Endothelial cell of umbilical vein (primary cell): ENCODE data around the gene PTP4A1.

ENCODE experiments used
- CTCF ChIP-seq, 2 donors: IDR thresholded peaks; 1 replicate in 1 of 2; 2 replicates in 1 of 2; pipeline ENCODE4 v1.5.1; 2011; ENCODE audit warnings: low read length in 2 of 2, mild to moderate bottlenecking in 2 of 2, moderate library complexity in 2 of 2, control low read depth in 1 of 2, inconsistent platforms in 1 of 2, low read depth in 1 of 2; ENCODE audit not compliant: insufficient read depth in 1 of 2; ENCODE audit errors: extremely low read depth in 1 of 2
- MAX ChIP-seq: IDR thresholded peaks from 2 replicates; pipeline ENCODE4 v1.6.1; 2011; ENCODE audit not compliant: insufficient read depth, insufficient read length

GRCh38 chr6:63529498-63529897 is 42.8 kb upstream of the PTP4A1 start:
- no peak for TF ChIP-seq CTCF (IDR thresholded peaks at IDR 0.05; ENCODE audit: extremely low read depth in 1 of 2, insufficient read depth in 1 of 2, low read depth in 1 of 2, low read length in 2 of 2)
- no peak for TF ChIP-seq MAX
